Stimulated activated CD4-positive, alpha-beta T cell treated with anti-CD3 and anti-CD28 coated beads, Interleukin-12 subunit alpha, Interleukin-12 subunit beta, amount 100 ng/mL, for 48 hours (primary cell): Measurements from ENCODE around the gene TIFAB.

ENCODE experiments used
- DNase-seq, 3 donors: peaks; one replicate each; pipeline ENCODE4 v3.0.0-alpha.2; 2020; ENCODE audit warnings: low read depth in 2 of 3, low spot score in 1 of 3

The TIFAB gene

GRCh38 chr5:135482381-135482933 is 30.3 kb upstream of the TIFAB start:
- no peak for DNase-seq

- DNase-seq: no peak
These were observed 29.8 kb upstream of the TIFAB start for GRCh38 chr5:135481909-135482311.

- DNase-seq: no peak
These were observed 29.2 kb upstream of the TIFAB start for GRCh38 chr5:135481387-135481786.

- DNase-seq: no peak
These were observed 28.4 kb upstream of the TIFAB start for GRCh38 chr5:135480511-135480910.

GRCh38 chr5:135478938-135479337 is 26.8 kb upstream of the TIFAB start:
- DNase-seq: no peak

- DNase-seq: no peak
These were observed 25.5 kb upstream of the TIFAB start for GRCh38 chr5:135477613-135478066.

GRCh38 chr5:135476615-135477581 is 24.7 kb upstream of the TIFAB start:
- DNase-seq: no peak

- no peak for DNase-seq
These were observed 22.0 kb upstream of the TIFAB start for GRCh38 chr5:135473956-135474670.

- no peak for DNase-seq
These were observed 20.0 kb upstream of the TIFAB start for GRCh38 chr5:135472141-135472540.

- no peak for DNase-seq
These were observed 19.6 kb upstream of the TIFAB start for GRCh38 chr5:135471726-135472125.

- DNase-seq: no peak
These were observed 17.8 kb upstream of the TIFAB start for GRCh38 chr5:135469911-135470310.

GRCh38 chr5:135468541-135468940 is 16.4 kb upstream of the TIFAB start:
- no peak for DNase-seq

GRCh38 chr5:135467871-135468485 is 15.8 kb upstream of the TIFAB start:
- no peak for DNase-seq

GRCh38 chr5:135467051-135467625 is 15.0 kb upstream of the TIFAB start:
- DNase-seq: no peak

- DNase-seq: peak; percentile 59 to 71 (median 60)
These were observed 14.3 kb upstream of the TIFAB start for GRCh38 chr5:135466178-135467050.

GRCh38 chr5:135465391-135466122 is 13.4 kb upstream of the TIFAB start:
- no peak for DNase-seq

GRCh38 chr5:135462304-135462703 is 10.2 kb upstream of the TIFAB start:
- DNase-seq: peak; percentile 22 to 53 (median 28)

- no peak for DNase-seq
These were observed 9.5 kb upstream of the TIFAB start for GRCh38 chr5:135461481-135462151.
